NCI-H2029 (cell line): ENCODE results near the gene MCU.
A peak's percentile ranks its signal among the peaks of the same experiment; 100 is the strongest.
"Not testable (repeated sequence)": the region's sequence is repeated elsewhere in the genome, so short reads cannot be mapped to it uniquely, and the experiment has no call there.

Experiments used
- DNase-seq: peaks from one replicate; lab custom pipeline; 2025; lab: John Stamatoyannopoulos, UW

MCU gene, protein sequence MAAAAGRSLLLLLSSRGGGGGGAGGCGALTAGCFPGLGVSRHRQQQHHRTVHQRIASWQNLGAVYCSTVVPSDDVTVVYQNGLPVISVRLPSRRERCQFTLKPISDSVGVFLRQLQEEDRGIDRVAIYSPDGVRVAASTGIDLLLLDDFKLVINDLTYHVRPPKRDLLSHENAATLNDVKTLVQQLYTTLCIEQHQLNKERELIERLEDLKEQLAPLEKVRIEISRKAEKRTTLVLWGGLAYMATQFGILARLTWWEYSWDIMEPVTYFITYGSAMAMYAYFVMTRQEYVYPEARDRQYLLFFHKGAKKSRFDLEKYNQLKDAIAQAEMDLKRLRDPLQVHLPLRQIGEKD

GRCh38 chr10:72691863-72692743, at the start of gene MCU:
MCU (plus strand) TSS chr10:72692143; CDS start chr10:72692152, 9 bp downstream.
- DNase-seq = peak; percentile 82

GRCh38 chr10:72642318-72642717, 49.6 kb upstream of the MCU start:
- no peak for DNase-seq

DNA sequence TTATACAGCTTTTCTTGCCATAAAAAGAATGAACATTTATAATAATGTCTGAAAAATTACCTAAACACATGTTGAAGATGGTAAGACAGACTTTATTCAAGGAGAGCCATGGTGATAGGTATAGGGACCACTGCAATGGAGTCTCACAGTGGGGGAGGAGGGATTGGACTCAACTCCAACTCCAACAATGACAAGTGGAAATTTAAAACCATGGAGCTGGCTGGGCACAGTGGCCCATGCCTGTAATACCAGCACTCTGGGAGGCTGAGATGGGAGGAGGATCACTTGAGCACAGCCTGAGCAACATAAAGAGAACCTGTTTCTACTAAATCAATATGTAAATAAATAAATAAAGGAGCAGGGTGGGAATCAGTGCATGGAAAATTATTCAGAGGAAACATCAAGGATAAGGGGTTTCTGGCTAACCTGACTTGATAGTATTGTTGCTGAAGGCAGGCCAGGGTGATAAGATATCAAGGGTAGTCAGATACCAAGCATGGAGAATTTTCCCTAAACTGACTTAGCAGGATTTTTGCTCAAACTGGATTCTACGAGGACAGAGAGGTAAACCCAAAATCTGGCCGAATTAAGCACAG, 46.6 kb upstream of the MCU start:
- peak; percentile 7 for DNase-seq

GRCh38 chr10:72646971-72647370, 45.0 kb upstream of the MCU start:
- not testable (repeated sequence) for DNase-seq

- no peak for DNase-seq
Measured at GRCh38 chr10:72648301-72648700, 43.6 kb upstream of the MCU start.

DNA sequence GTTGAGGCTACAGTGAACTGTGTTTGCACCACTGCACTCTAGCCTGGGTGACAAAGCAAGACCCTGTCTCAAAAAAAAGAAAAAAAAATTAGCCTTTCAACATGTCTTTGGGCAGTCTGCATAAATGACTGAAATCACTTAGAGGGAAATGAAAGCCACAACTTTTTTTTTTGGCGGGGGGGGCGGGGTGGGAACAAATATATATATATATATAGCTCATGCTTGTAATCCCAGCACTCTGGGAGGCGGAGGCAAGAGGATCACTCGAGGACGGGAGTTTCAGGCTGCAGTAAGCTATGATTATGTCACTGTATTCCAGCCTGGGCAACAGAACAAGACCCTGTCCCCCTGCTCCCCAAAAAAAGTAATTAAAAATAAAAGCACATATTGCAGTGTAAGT, 42.7 kb upstream of the MCU start:
- no peak for DNase-seq

- DNase-seq = no peak
Measured at GRCh38 chr10:72653383-72654096, 38.4 kb upstream of the MCU start.

DNA sequence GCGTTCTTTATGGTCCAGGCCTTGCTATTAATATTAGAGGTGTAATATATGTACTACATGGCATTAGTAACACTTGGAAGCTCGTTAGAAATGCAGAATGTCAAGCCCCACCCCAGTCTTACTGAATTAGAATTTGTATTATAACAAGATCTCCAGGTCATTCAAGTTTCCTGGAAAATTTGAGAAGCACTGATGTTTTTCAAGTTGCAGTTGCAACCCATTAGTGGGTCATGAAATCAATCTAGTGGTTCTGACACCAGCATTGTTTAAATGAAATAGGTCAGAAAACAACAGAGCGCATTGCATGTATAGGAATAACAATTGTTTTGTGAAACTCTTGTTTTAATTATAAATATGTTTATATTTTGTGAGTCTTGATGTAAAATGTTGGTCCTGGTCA, 37.2 kb upstream of the MCU start:
- DNase-seq = no peak

- DNase-seq = no peak
Measured at GRCh38 chr10:72658696-72659400, 33.1 kb upstream of the MCU start.

GRCh38 chr10:72659694-72660093, 32.2 kb upstream of the MCU start:
- DNase-seq = no peak

DNA sequence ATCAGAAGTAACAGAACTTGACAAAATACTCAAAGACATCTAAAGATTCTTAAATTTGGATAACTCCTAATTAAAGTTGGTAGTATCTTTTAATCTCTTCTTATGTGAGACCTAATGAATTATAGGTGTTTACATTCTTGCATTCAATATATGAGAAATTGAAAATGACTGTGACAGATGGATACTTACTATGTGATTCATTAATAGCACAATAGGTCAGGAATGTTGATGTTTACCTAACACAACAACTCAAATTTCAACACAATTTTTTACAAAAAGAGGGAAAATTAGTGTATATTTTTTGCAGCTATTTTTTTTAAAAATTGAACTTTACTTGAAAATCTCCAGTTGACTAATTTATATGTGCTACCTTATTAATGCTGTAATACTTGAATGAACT, 31.7 kb upstream of the MCU start:
- no peak for DNase-seq

DNA sequence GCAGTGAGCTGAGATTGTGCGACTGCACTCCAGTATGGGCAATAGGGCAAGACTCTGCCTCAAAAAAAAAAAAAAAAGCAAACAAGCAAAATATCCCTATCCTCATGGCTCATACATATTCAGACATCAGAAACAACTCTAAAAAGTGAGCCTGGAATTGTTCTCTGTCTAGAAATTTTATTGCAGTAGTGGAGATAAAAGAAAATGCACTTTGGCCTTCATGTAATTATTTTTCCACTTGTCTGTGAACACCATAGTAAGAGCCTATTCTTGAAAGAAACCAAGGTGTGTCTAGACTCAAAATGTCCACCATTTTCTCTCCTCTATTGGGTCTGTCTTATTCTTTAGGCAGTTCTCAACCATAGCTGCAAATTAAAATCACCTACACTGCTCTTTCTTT, 30.5 kb upstream of the MCU start:
- DNase-seq = no peak

- DNase-seq = no peak
Measured at GRCh38 chr10:72663971-72664370, 28.0 kb upstream of the MCU start.

DNA sequence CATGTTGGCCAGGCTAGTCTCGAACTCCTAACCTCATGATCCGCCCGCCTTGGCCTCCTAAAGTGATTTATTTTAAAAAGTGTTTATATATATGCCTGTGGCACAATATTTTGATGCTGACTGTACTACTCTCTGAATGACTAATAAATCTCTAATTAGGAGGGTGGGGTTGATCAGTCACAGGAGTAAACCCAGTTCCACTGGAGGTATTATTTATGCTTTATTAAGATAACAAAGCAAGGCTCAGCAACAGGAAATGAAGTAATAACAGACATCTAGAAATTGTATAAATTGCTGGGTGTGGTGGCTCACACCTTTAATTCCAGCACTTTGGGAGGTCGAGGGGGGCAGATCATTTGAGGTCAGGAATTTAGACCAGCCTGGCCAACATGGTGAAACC, 26.0 kb upstream of the MCU start:
- DNase-seq = no peak

DNA sequence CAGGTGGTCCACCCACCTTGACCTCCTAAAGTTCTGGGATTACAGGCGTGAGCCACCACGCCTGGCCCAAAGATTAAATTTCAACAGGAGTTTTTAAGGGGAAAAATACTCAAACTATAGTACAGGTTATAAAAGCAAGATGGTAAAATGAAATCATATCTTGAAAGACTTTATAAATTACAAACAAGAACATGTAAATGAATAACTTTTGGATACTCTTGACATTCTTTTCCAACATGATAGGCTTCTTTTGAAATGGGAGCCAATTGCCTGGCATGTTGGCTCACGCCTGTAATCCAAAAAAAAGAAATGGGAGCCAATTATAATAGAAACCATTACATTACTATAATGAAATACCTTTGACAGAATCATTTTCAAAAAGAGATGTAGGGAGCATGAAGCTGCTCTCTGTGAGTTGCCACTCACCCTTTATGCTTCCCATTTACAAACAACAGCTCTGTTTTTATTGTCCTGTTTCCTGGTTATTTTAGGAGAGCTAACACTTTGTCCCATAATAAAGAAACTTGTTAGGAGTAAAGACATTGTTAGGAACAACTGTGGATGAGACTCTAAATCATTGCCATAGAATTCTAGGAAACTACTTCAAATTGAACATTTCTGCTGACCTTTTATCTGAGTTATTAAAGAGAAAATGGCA, 24.6 kb upstream of the MCU start:
- DNase-seq = no peak

DNA sequence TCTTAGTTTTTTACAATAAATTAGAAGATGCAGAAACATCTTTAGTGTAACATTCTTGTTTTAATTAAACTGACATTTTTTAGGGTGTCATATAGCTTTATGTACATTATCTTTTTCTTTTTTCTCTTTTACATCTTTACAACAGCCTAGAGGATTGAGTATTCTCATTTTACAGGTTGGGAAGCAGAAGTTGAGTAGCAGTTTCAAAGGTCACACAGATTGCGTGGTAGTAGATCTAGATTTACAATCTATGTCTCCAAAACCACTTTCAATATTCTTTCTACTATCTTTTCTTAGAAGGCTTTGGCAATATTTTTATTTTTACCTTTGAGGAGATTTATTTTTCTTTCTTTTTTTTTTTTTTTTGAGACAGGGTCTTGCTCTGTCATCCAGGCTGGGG, 18.7 kb upstream of the MCU start:
- DNase-seq = no peak

DNA sequence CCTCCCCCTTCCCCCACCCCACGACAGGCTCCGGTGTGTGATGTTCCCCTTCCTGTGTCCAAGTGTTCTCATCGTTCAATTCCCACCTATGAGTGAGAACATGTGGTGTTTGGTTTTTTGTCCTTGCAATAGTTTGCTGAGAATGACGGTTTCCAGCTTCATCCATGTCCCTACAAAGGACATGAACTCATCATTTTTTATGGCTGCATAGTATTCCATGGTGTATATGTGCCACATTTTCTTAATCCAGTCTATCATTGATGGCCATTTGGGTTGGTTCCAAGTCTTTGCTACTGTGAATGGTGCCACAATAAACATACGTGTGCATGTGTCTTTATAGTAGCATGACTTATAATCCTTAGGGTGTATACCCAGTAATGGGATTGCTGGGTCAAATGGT, 17.8 kb upstream of the MCU start:
- not testable (repeated sequence) for DNase-seq

DNA sequence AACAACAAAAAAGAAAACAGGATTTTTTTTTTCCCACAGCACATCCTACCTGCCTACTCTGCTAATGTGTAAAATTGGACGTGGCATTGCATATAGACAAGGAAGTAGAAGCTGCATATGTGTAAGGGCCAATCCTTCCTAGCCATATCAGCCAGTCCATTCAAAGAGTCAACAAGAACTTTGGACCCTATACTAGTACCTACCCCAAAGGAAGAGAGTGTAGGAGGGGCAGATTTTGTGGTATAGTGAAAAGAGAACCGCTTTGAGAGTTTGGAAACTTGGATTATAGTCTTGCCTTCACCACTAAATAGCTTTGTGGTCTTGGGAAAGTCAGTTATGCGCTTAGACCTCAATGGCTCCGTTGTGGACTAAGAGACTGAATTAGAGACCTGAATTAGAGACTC, 12.1 kb upstream of the MCU start:
- no peak for DNase-seq

GRCh38 chr10:72682638-72683037, 9.3 kb upstream of the MCU start:
- DNase-seq = no peak

DNA sequence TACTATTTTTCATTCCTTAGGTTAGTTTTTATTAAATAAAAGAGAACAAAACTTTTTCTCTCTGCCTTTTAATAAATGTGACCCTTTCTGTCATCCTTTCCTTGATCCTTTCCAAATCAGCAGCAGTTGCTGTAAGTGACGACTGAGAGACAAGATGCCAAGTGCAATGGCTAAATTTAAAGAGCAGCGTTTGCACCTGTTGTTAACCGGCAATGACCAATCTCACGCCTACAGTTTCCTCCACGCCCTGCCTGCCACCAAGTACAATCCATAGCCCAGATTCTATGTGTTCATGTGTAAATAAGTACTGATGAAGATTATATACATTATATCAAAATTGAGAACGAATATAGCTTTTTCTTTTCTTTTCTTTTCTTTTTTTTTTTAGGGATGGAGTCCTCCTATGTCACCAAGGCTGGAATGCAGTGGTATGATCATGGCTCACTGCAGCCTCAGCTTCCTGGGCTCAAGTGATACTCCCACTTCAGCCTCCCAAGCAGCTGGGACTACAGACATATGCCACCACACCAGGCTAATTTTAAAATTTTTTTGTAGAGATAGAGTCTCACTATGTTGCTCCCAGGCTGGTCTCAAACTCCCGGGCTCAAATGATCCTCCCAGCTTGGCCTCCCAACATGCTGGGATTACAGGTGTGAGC, 6.5 kb upstream of the MCU start:
- DNase-seq = no peak

DNA sequence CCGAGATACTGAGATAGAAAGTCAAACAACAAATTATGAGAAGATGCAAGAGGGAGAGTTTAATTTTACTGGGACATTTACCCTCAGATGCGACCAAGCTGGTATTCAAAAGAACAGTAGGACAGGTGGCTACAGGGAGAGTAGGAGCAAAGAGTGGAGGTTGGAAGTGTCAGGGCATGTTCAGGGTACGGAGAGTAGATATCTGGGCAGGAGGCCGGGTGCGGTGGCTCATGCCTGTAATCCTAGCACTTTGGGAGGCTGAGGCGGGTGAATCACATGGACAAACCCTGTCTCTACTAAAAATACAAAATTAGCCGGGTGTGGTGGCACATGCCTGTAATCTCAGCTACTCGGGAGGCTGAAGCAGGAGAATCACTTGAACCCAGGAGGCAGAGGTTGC, 5.5 kb upstream of the MCU start:
- DNase-seq = not testable (repeated sequence)
